Right atrium auricular region (tissue), 2 donors: ENCODE data around the gene LYSMD3. TPM values are rescaled to one million over a fixed set of nuclear protein-coding genes. Genes with fewer than 3 reads are reported as not detected.

Source experiments
- DNase-seq: peaks from one replicate; pipeline ENCODE4 v3.0.0-alpha.2; 2019; ENCODE audit warnings: low spot score
- H3K27ac ChIP-seq, 2 donors: fragments of 200-600 bp; sonication (generic); 1 replicate in 1 of 2; 2 replicates in 1 of 2; pipeline ENCODE4 v1.5.1; 2016 to 2019
- H3K27me3 ChIP-seq, 2 donors: fragments of 200-600 bp; sonication (generic); one replicate each; pipeline versions ENCODE4 v1.5.1 to v1.6.0; 2017 to 2019
- H3K36me3 ChIP-seq: fragments of 200-600 bp; sonication (generic); one replicate; pipeline ENCODE4 v1.5.1; 2016
- H3K4me1 ChIP-seq, 2 donors: fragments of 200-600 bp; sonication (generic); one replicate each; pipeline versions ENCODE4 v1.5.1 to v1.6.0; 2017 to 2019
- H3K4me3 ChIP-seq, 2 donors: fragments of 200-600 bp; sonication (generic); 1 replicate in 1 of 2; 2 replicates in 1 of 2; pipeline ENCODE4 v1.5.1; 2017 to 2019; ENCODE audit warnings: mild to moderate bottlenecking in 1 of 2, moderate library complexity in 1 of 2
- H3K9me3 ChIP-seq, 2 donors: fragments of 200-600 bp; sonication (generic); one replicate each; pipeline ENCODE4 v1.5.1; 2019
- total RNA-seq, 2 donors: library from RNA; depleted of rRNA; stranded (reverse); fragments of >200 nt; gene quantifications; one replicate each; pipeline ENCODE4 v1.1.0, GENCODE V29; 2016
- TF ChIP-seq, protein P1 (sequence below), 2 donors: fragments of 200-600 bp; sonication (generic); IDR thresholded peaks; one replicate each; pipeline ENCODE4 v1.5.1; 2019; ENCODE audit warnings: antibody characterized with exemption in 2 of 2

The LYSMD3 gene
- total RNA-seq, 2 donors from 2014 or later: 18.2 to 18.5 TPM

DNA sequence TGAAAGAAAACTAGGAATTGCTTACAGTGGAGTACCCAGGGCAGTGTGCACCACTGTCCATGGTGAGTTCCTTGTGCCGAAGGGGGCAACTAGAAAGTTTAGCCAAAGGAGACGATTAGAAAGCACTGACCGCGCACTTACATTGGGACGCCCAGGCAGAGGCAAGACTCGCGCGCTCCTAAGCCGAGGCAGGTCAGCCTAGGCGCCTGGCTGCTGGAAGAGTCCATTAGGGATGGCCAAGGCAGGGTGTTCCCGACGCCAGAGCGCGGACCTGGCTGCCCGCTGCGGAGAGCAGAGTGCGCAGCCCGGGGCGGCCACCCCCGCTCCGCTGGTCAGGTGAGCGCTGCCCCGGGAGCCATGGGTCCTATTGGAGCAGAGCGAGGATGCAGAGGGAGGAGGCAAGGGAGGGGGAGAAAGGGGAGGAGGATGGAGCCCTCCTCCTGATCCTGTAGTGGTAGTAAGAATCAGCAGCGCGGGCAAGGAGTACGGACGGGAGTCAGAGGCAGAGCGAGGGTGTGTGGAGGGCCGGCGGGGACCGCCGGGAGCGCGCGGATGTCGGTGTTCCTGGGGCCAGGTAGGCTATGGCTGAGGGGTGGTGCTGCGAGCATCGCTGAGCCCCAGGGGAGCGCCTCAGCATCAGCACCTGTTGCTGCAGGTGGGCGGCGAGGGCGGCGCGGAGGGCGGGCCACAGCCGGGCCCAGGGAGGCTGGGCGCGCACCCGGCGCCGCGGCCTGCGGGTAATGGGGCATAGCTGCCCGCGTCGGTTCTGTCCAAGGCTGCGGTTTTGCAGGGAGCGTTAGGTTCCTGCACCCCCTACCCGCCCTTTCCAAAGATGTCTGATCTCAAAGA, 29.2 kb upstream of the LYSMD3 start, which contains the start of gene ADGRV1:
TSS of gene ADGRV1 (plus strand) at position 454 of the 849 bp plus-strand sequence. CDS start at position 553, 99 bp downstream.
- TF ChIP-seq, protein P1, sequence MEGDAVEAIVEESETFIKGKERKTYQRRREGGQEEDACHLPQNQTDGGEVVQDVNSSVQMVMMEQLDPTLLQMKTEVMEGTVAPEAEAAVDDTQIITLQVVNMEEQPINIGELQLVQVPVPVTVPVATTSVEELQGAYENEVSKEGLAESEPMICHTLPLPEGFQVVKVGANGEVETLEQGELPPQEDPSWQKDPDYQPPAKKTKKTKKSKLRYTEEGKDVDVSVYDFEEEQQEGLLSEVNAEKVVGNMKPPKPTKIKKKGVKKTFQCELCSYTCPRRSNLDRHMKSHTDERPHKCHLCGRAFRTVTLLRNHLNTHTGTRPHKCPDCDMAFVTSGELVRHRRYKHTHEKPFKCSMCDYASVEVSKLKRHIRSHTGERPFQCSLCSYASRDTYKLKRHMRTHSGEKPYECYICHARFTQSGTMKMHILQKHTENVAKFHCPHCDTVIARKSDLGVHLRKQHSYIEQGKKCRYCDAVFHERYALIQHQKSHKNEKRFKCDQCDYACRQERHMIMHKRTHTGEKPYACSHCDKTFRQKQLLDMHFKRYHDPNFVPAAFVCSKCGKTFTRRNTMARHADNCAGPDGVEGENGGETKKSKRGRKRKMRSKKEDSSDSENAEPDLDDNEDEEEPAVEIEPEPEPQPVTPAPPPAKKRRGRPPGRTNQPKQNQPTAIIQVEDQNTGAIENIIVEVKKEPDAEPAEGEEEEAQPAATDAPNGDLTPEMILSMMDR (IDR thresholded peaks at IDR 0.05): no peak
- no peak for DNase-seq
- H3K36me3 ChIP-seq: no peaks in the 10 kb centered on the region
- H3K4me1 ChIP-seq: peaks cover 0 to 15% of the 10 kb centered on the region in 2 donors
- H3K27ac ChIP-seq: no peak within 1 kb of the TSS
- peaks cover 0 to 5% of the 10 kb centered on the region in 2 donors for H3K27me3 ChIP-seq
- H3K4me3 ChIP-seq: peak within 1 kb of the TSS; percentile 30 to 46
- H3K9me3 ChIP-seq: no peaks in the 10 kb centered on the region

DNA sequence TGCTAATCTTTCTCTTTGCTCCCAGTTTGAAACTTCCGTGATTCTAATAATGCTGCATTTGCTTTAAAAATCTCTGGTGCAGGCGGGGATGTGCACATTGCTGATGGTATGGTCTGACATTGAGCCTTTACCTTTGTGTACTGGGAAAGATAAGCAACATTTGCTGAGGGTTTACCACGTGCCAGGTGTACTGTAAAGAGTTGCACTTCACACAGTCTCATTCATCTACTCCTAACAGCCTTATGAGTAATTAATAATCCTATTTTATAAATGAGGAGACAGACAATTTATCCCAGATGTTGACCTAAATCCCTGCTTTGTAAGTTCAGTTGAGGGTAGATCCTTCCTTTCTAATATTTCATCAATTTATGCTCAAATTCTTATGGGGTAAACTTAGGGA, 28.5 kb upstream of the LYSMD3 start:
- Histone ChIP-seq H3K36me3 (no peaks in the 10 kb centered on the region), H3K4me3 (peak overlapping the region in 1 of 2 donors; percentile 46), H3K9me3 (no peaks in the 10 kb centered on the region), H3K4me1 (peaks cover 0 to 15% of the 10 kb centered on the region in 2 donors), H3K27me3 (peaks cover 0 to 5% of the 10 kb centered on the region in 2 donors), H3K27ac (no peak overlapping the region)
- TF ChIP-seq, protein P1 (IDR thresholded peaks at IDR 0.05): no peak
- DNase-seq: no peak

- Histone ChIP-seq H3K4me1 (peaks cover 0 to 15% of the 10 kb centered on the region in 2 donors), H3K36me3 (no peaks in the 10 kb centered on the region), H3K9me3 (no peaks in the 10 kb centered on the region), H3K27me3 (peaks cover 0 to 5% of the 10 kb centered on the region in 2 donors), H3K27ac (no peak overlapping the region), H3K4me3 (no peak overlapping the region)
- TF ChIP-seq, protein P1 (IDR thresholded peaks at IDR 0.05): no peak
- DNase-seq: no peak
These were observed 28.0 kb upstream of the LYSMD3 start for GRCh38 chr5:90557391-90557790.

GRCh38 chr5:90555666-90556065, 26.3 kb upstream of the LYSMD3 start:
- Histone ChIP-seq H3K4me3 (no peak overlapping the region), H3K27ac (no peak overlapping the region), H3K9me3 (no peaks in the 10 kb centered on the region), H3K36me3 (no peaks in the 10 kb centered on the region), H3K27me3 (peaks cover 0 to 5% of the 10 kb centered on the region in 2 donors), H3K4me1 (peaks cover 0 to 15% of the 10 kb centered on the region in 2 donors)
- TF ChIP-seq, protein P1 (IDR thresholded peaks at IDR 0.05): no peak
- DNase-seq: no peak

DNA sequence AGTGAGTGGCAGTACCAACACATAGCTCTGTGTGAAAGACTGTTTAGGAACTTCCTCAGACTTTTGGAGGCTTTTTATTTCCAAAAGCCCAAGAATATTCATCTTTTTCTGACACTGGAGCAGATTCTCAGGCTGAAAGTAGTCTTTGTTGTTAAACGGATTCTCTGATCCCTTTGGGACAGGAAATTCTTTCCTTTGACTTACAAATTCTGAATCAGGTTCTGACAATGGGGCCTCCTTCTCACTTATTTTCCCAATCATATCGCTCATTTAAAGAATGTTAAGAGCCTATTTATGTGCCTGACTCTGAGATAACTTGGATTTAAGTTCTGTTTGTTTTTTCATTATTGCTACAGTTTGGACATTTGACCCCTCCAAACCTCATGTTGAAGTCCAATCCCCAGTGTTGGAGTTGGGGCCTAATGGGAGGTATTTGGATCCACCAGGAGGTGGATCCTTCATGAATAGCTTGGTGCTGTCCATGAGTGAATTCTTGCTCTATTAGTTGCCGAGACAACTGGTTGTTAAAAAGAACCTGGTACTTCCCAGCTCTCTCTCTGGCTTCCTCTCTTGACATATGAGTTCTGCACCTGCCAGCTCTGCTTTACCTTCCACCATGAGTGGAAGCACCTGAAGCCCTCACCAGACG, 25.1 kb upstream of the LYSMD3 start:
- Histone ChIP-seq H3K9me3 (no peaks in the 10 kb centered on the region), H3K27me3 (peaks cover 0 to 5% of the 10 kb centered on the region in 2 donors), H3K4me1 (peaks cover 0 to 15% of the 10 kb centered on the region in 2 donors), H3K36me3 (no peaks in the 10 kb centered on the region), H3K27ac (no peak overlapping the region), H3K4me3 (no peak overlapping the region)
- no peak for DNase-seq
- TF ChIP-seq, protein P1 (IDR thresholded peaks at IDR 0.05): no peak
